HL-60 (cell line): ENCODE measurements around the gene KRT14.
"Not testable (repeated sequence)": the region's sequence is repeated elsewhere in the genome, so short reads cannot be mapped to it uniquely, and the experiment has no call there.

Experiments
- GABPA ChIP-seq: IDR thresholded peaks from 2 replicates; pipeline ENCODE4 v1.6.1; 2012; ENCODE audit warnings: low read depth
- TF ChIP-seq, protein P1 (sequence below): IDR thresholded peaks from one replicate; pipeline ENCODE4 v1.5.1; 2011; ENCODE audit warnings: low read length, control low read depth, inconsistent platforms; ENCODE audit not compliant: insufficient read depth

DNA sequence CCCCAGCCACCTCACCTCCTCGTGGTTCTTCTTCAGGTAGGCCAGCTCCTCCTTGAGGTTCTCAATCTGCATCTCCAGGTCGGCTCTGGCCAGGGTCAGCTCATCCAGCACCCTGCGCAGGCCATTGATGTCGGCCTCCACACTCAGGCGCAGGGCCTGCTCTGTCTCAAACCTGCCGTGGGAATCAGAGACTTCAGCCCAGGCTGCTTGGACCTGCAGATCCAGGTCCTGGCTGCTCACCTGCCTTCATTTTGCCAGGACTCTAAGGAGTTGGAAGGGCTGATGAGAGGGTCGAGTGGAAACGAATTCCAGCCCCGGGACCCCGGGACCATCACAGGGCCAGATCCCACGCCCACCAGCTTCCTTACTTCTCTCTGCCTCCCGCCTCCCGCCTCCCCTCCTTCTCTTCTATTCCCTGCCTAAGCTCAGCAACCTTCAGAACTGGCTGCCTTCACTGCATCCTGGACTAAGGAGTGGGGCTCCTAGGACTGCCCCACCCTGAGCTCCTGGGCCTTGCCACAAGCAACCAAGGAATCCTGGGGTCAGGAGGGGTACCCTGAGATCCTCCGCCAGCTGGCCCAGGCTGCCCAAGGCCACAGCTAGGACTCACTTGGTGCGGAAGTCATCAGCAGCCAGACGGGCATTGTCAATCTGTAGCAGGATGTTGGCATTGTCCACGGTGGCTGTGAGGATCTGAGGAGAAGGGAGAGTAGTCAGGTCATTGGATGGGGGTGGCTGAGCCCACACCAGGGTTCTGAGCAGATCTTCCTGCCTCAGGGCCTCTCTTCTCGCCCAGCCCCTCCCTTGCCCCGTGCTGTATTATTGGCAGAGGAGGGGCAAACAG lies 35.9 kb upstream of the KRT14 start:
- TF ChIP-seq, protein P1, sequence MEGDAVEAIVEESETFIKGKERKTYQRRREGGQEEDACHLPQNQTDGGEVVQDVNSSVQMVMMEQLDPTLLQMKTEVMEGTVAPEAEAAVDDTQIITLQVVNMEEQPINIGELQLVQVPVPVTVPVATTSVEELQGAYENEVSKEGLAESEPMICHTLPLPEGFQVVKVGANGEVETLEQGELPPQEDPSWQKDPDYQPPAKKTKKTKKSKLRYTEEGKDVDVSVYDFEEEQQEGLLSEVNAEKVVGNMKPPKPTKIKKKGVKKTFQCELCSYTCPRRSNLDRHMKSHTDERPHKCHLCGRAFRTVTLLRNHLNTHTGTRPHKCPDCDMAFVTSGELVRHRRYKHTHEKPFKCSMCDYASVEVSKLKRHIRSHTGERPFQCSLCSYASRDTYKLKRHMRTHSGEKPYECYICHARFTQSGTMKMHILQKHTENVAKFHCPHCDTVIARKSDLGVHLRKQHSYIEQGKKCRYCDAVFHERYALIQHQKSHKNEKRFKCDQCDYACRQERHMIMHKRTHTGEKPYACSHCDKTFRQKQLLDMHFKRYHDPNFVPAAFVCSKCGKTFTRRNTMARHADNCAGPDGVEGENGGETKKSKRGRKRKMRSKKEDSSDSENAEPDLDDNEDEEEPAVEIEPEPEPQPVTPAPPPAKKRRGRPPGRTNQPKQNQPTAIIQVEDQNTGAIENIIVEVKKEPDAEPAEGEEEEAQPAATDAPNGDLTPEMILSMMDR: not testable (repeated sequence)
- TF ChIP-seq GABPA: not testable (repeated sequence)
